Activated CD4-positive, CD25-positive, alpha-beta regulatory T cell treated with anti-CD3 and anti-CD28 coated beads, Interleukin-2, amount 50 U/mL, for 24 hours (primary cell): ENCODE measurements around the gene STEAP4.
"Not testable (repeated sequence)": the region's sequence is repeated elsewhere in the genome, so short reads cannot be mapped to it uniquely, and the experiment has no call there.

Source experiments
- ATAC-seq, 2 donors: fragments of 150-1000 bp; cut with Tn5 transposase; one replicate each; pipeline ENCODE4 v1.10.0; 2021; ENCODE audit warnings: mild to moderate bottlenecking in 1 of 2, moderate library complexity in 1 of 2

STEAP4 gene

GRCh38 chr7:88264987-88265386, 41.7 kb downstream of the STEAP4 start:
- ATAC-seq = not testable (repeated sequence)

GRCh38 chr7:88262562-88262961, 44.1 kb downstream of the STEAP4 start:
- no peak for ATAC-seq

GRCh38 chr7:88260719-88261118, 46.0 kb downstream of the STEAP4 start:
- no peak for ATAC-seq

GRCh38 chr7:88259656-88260380, 46.9 kb downstream of the STEAP4 start:
- ATAC-seq = no peak

- ATAC-seq = not testable (repeated sequence)
Measured at GRCh38 chr7:88258296-88258695, 48.4 kb downstream of the STEAP4 start.

GRCh38 chr7:88256906-88257305, 49.8 kb downstream of the STEAP4 start:
- ATAC-seq = no peak

GRCh38 chr7:88254721-88255424, 51.8 kb downstream of the STEAP4 start:
- ATAC-seq = no peak

- no peak for ATAC-seq
Measured at GRCh38 chr7:88253640-88254039, 53.1 kb downstream of the STEAP4 start.

DNA sequence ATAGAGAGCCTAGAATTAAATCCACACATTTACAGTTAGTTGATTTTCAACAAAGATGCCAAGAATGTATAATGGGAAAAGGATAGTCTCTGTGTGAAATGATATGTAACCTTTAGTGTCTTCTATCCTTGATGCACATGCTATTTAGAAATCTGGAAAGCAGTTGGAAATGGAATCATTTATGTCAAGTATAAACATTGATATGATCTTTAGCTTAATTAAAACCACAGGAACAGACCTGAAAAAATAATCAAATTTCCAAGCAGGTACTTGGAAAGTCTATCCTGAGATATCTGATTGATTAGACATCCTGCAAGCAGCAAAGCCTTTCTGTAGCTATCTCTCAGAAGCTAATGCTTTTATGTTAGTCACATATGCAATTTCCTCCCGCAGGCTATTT, 62.4 kb downstream of the STEAP4 start:
- ATAC-seq = no peak

DNA sequence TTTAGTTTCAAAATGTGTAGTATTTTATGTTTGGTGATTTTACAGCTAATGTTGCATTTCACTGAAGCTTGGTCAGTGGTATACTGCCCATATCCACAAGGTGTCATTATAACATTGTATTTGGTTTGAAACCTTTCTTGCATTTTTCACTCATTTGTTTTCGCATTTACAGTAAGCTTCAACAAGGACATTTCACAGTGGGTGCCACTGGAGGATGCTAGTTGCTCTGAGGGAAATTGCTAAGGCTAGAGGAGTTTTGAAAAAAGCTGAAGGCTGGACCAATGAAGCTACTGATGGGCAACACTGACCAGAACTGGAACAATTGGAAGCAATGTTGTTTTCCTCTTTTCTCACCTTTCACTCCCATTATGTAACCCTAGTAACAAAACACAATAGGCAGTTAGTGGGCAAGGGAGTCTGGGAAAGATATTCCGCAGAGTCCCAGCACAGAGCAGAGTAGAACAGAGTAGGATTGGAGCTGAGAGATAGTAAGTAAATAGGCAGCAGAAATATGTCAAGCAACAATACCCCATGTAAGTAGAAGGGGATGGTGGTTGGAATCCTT, 63.3 kb downstream of the STEAP4 start:
- no peak for ATAC-seq

DNA sequence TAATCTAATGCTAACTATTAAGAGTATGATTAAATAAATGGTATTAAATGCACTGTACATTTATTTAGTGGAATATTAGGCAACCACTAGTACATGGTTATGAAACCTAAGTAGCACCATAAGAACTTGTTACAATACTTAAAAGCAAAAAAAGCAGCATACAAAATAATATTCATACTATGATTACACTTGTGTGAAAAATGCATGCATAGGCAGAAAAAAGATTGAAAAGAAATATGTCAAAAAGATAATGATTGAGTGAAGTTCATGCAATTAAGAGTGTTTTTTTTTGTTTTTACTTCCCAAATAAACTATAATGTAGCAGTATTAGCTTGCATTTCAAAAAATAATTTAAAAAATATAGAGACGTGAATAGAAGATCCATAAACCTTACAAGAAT, 66.8 kb downstream of the STEAP4 start:
- ATAC-seq = no peak

GRCh38 chr7:88233828-88234227, 72.9 kb downstream of the STEAP4 start:
- ATAC-seq = no peak

DNA sequence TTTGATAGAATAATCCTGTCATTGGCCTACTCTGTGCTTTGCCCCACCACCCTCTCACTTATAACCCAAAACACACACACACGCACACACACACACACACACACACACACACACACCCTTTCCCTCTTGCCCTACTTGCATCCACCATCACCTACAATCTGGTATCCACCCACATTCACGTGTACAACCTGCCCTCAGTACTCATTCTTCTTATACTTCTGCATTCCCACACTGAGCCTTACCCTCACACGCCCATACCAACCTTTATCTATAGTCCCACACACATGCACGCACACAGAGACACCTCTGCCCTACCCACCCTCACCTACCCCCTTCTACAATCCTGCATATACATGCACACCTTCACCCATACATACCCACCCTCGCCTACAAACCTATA, 76.0 kb downstream of the STEAP4 start:
- ATAC-seq = no peak

DNA sequence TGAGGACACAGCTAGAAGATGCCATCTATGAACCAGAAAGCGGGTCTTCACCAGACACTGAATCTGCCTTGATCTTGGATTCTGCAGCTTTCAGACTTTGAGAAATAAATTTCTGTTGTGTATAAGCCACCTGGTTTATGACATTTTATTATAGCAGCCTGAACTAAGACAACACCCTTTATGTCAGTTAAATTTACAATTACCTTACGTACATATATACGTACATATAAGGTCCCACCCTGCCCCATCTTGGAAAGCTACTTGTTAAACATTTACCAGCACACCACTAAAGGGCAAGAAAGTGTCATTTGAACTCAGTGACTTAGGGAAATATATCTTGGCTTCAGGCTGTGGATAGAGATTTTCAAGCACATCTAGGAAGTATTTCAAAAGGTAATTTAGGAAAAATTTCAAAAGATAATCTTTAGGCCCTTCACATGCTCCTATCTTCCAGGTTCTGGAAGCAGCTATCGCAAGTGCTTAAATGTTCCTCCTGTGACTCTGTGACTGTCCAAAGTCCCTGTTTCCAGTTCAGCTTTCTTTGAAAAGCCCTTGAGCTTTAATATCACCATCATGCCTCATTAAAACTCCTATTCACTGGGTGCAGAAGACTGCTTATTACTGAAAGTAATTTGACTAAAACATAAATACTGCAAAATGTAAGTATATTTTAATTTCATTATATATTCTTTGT, 77.2 kb downstream of the STEAP4 start:
- no peak for ATAC-seq

DNA sequence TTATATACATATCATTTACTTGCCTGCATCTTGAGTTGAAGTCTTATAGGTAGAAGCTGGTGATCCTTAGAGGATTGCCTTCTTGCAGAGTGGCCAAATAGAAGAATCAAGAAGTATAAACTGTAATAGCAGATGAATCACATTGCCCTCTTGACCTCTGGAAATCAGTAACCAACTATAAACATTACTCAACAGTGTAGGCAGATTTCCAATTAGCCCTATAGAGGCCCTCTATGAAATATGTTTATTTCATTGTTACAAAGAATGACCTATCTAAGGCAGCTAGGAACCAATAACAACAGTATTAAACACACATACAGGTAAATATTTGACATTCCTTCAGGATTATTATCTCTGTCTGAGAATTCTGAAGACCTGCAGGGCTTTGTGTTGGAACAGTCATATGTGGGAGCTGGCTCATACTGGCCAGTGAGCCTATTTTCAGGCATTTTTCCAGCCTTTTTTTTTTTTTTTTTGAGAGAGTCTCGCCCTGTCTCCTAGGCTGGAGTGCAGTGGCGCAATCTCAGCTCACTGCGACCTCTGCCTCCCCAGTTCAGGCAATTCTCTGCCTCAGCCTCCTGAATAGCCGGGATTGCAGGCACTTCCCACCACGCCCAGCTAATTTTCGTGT, 79.7 kb downstream of the STEAP4 start:
- no peak for ATAC-seq

DNA sequence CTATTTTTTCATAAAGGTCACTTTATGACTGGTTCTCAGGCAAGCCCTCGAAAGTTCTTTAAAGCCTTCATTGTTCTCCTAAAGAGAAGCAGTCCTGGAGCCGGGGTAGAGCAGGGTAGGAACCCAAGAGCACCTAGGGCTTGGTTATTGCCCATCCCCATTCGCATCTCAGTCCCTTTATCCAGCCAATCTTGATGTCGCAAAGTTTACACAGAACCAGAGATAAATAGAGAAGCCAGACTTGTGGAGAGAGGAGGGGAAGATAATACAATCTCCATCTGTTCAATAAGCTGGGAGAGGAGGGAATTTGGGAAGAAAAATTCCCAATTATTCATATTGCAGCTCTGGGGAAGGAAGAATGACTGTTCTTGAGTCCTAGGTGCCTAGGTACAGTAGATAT, 80.5 kb downstream of the STEAP4 start:
- no peak for ATAC-seq

DNA sequence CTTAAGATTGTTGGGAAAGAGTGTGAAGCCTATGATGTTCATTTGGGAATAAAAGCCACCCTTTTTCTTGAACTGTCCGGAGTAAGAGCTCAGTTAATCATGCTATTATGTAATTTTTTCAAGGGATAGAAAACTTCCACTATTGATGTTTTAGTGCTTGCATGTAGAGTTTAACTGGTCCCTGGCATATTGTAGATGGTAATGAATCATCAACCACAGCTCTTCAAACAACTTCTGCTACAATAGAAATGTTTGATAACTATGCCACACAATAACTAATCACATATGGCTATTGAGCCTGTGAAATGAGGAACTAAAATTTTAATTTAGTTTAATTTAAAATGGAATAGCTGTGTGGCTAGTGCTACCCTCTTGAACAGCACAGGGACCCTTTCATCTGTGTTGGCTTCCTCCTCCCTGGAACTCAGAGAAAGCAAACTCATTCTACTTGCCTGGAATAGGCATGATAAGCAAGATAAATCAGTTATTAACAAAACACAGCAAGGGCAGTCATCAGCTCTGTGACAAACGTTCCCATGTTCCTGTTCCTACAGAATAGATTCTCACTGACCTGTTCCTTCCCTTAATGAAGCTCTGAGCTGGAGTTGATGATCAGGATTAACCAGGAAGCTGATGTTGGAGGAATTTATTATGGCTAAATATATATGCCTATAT, 82.0 kb downstream of the STEAP4 start:
- ATAC-seq = no peak

DNA sequence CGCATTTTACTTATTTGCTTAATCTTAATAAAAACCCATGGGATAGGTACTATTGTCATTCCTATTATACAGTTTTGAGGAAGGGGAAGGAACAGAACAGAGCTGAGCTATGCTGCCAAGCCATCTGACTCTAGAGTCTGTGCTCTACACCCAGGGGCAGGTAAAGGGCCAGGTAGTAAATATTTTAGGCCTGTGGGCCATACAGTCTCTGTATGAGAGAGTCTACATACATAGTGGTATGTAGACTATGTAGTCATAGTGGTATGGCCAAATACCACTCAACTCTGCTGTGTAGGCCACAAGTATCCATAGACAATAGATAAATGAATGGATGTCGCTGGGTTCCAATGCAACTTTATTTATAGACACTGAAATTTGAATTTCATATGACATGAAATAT, 83.4 kb downstream of the STEAP4 start:
- no peak for ATAC-seq
